Lower leg skin (tissue), 4 donors: ENCODE results near the gene FDX1. TPM values are rescaled to one million over a fixed set of nuclear protein-coding genes. Genes with fewer than 3 reads are reported as not detected.

Experiments used
- DNase-seq, 2 donors: peaks; one replicate each; pipeline ENCODE4 v3.0.0-alpha.2; 2019; ENCODE audit warnings: low spot score in 2 of 2
- H3K4me3 ChIP-seq: fragments of 200-600 bp; sonication (generic); 2 replicates; pipeline ENCODE4 v1.5.1; 2017; ENCODE audit warnings: mild to moderate bottlenecking, low read depth; ENCODE audit not compliant: poor library complexity, severe bottlenecking
- CTCF ChIP-seq, 3 donors: fragments of 450-650 bp; IDR thresholded peaks; one replicate each; pipeline ENCODE4 v1.5.1; 2016; ENCODE audit warnings: antibody characterized with exemption in 3 of 3, mild to moderate bottlenecking in 3 of 3, moderate library complexity in 2 of 3
- POLR2A ChIP-seq, 2 donors: fragments of 450-650 bp; IDR thresholded peaks; one replicate each; pipeline ENCODE4 v1.6.1; 2016 to 2017; ENCODE audit warnings: antibody characterized with exemption in 2 of 2, mild to moderate bottlenecking in 1 of 2, moderate library complexity in 1 of 2
- WGBS, 2 donors: methylation state at CpG; one replicate each; pipeline ENCODE4 v1.1.5; 2018; 5-methylcytosine and 5-hydroxymethylcytosine counted together
- intact Hi-C: fragments of 100-400 bp; cut with DNase I; formaldehyde crosslinking; loops from one replicate; pipeline ENCODE4 v1.15.0; 2023; ENCODE audit warnings: low total_unique reads
- total RNA-seq, 4 donors: library from RNA; depleted of rRNA; stranded (reverse); fragments of >200 nt; gene quantifications; one replicate each; pipeline ENCODE4 v1.1.0, GENCODE V29; 2016

FDX1 gene
- total RNA-seq, 4 donors from 2014 or later, result 11.1 to 13.8 (median 12.5) TPM

- WGBS, 2 donors, result 90 to 91% methylated on average over 2 of the region's 2 CpGs
These were observed 41.0 kb downstream of the FDX1 start for GRCh38 chr11:110470716-110471115.

GRCh38 chr11:110471371-110471770 lies 41.6 kb downstream of the FDX1 start:
- DNase-seq, result no peak
- intact Hi-C loops, result no loop called here
- TF ChIP-seq POLR2A (IDR thresholded peaks at IDR 0.05) (no peak), CTCF (IDR thresholded peaks at IDR 0.05) (no peak)
- 69 to 71% methylated on average over 1 of the region's 1 CpG for WGBS, 2 donors
- H3K4me3 ChIP-seq, result no peak overlapping the region

More at GRCh38 chr11:110470716-110471115, 41.0 kb downstream of the FDX1 start:
- TF ChIP-seq CTCF (IDR thresholded peaks at IDR 0.05) (no peak), POLR2A (IDR thresholded peaks at IDR 0.05) (no peak)
- H3K4me3 ChIP-seq, result no peak overlapping the region
- intact Hi-C loops, result no loop called here
- DNase-seq, result no peak

- TF ChIP-seq CTCF (IDR thresholded peaks at IDR 0.05) (no peak), POLR2A (IDR thresholded peaks at IDR 0.05) (no peak)
- H3K4me3 ChIP-seq, result no peak overlapping the region
- DNase-seq, result no peak
- intact Hi-C loops, result no loop called here
- 83 to 90% methylated on average over 1 of the region's 1 CpG for WGBS, 2 donors
These were observed 43.1 kb downstream of the FDX1 start for GRCh38 chr11:110472858-110473257.

- WGBS, 2 donors, result 72 to 91% methylated on average over 7 of the region's 7 CpGs
- no peak for DNase-seq
- H3K4me3 ChIP-seq, result no peak overlapping the region
- intact Hi-C loops, result no loop called here
- TF ChIP-seq CTCF (IDR thresholded peaks at IDR 0.05), result no peak
- no peak for TF ChIP-seq POLR2A (IDR thresholded peaks at IDR 0.05)
These were observed 44.0 kb downstream of the FDX1 start for GRCh38 chr11:110473706-110474105.

GRCh38 chr11:110474578-110474977 lies 44.8 kb downstream of the FDX1 start:
- TF ChIP-seq POLR2A (IDR thresholded peaks at IDR 0.05) (no peak), CTCF (IDR thresholded peaks at IDR 0.05) (no peak)
- 89 to 100% methylated on average over 1 of the region's 1 CpG for WGBS, 2 donors
- intact Hi-C loops, result no loop called here
- DNase-seq, result no peak
- H3K4me3 ChIP-seq, result no peak overlapping the region

- intact Hi-C loops, result no loop called here
- no peak overlapping the region for H3K4me3 ChIP-seq
- TF ChIP-seq POLR2A (IDR thresholded peaks at IDR 0.05) (no peak), CTCF (IDR thresholded peaks at IDR 0.05) (no peak)
- 66 to 72% methylated on average over 1 of the region's 1 CpG for WGBS, 2 donors
- no peak for DNase-seq
These were observed 45.9 kb downstream of the FDX1 start for GRCh38 chr11:110475671-110476070.
